Right lobe of liver (tissue), 4 donors: ENCODE results near the gene PRRX1.

Source experiments
- CTCF ChIP-seq, 4 donors: fragments of 200-600 bp in 3 of 4; fragments of 450-650 bp in 1 of 4; IDR thresholded peaks; one replicate each; pipeline versions ENCODE4 v1.5.1 to v1.8.0; 2016 to 2022; ENCODE audit warnings: antibody characterized with exemption in 4 of 4, mild to moderate bottlenecking in 2 of 4
- POLR2A ChIP-seq: fragments of 450-650 bp; IDR thresholded peaks from one replicate; pipeline ENCODE4 v1.6.1; 2017; ENCODE audit warnings: antibody characterized with exemption, mild to moderate bottlenecking
- donor health status: DM: no; HTN: no; CAD: no.
- donor health status: DM: no; HTN: no; CAD: no.
- donor health status: DM: no; HTN: yes; CAD: no.

- TF ChIP-seq CTCF (IDR thresholded peaks at IDR 0.05) (no peak), POLR2A (no peak)
These were observed 2.8 kb downstream of the PRRX1 start for GRCh38 chr1:170666541-170667254.
